CD8-positive, alpha-beta memory T cell (primary cell): ENCODE measurements around the gene DGAT2. TPM values are rescaled to one million over a fixed set of nuclear protein-coding genes. Genes with fewer than 3 reads are reported as not detected.

ENCODE experiments used
- CTCF ChIA-PET: fragments of 350-600 bp; sonication (Branson Sonifier 250); formaldehyde crosslinking; loops from one replicate; lab custom pipeline; 2021; ENCODE audit warnings: antibody characterized with exemption; lab: Charles Lee
- POLR2A ChIA-PET: fragments of 350-600 bp; sonication (Branson Sonifier 250); formaldehyde crosslinking; loops from one replicate; lab custom pipeline; 2021; ENCODE audit warnings: antibody characterized with exemption; lab: Charles Lee
- DNase-seq, 5 donors: peaks; one replicate each; pipeline versions ENCODE4 v3.0.0 to v3.0.0-alpha.2; 2020 to 2022; ENCODE audit warnings: mixed read lengths in 1 of 5
- H3K27ac ChIP-seq: one replicate; pipeline ENCODE4 v1.7.0; 2013; ENCODE audit warnings: low read depth, mild to moderate bottlenecking, low read length, moderate library complexity
- H3K27me3 ChIP-seq: 2 replicates; pipeline ENCODE4 v1.7.0; 2013; ENCODE audit warnings: low read length, mild to moderate bottlenecking; ENCODE audit not compliant: insufficient read depth, poor library complexity, severe bottlenecking
- H3K36me3 ChIP-seq: 2 replicates; pipeline ENCODE4 v1.7.0; 2013; ENCODE audit warnings: mild to moderate bottlenecking, low read length, moderate library complexity; ENCODE audit not compliant: insufficient read depth
- H3K4me1 ChIP-seq: 2 replicates; pipeline ENCODE4 v1.7.0; 2013; ENCODE audit warnings: mild to moderate bottlenecking, low read length, moderate library complexity; ENCODE audit not compliant: insufficient read depth
- H3K4me3 ChIP-seq: 2 replicates; pipeline ENCODE4 v1.7.0; 2013; ENCODE audit warnings: mild to moderate bottlenecking, low read length
- H3K9me3 ChIP-seq: 2 replicates; pipeline ENCODE4 v1.7.0; 2013; ENCODE audit warnings: mild to moderate bottlenecking, low read length
- H3K27ac Mint-ChIP-seq, 8 donors: one replicate each; pipeline ENCODE4 v1.8.0; 2020 to 2021; ENCODE audit warnings: mixed read lengths in 8 of 8, mild to moderate bottlenecking in 6 of 8, inconsistent platforms in 3 of 8, moderate library complexity in 3 of 8
- H3K27me3 Mint-ChIP-seq, 2 donors: one replicate each; pipeline ENCODE4 v1.8.0; 2020 to 2021; ENCODE audit warnings: mixed read lengths in 2 of 2, mild to moderate bottlenecking in 1 of 2, moderate library complexity in 1 of 2
- H3K36me3 Mint-ChIP-seq, 3 donors: one replicate each; pipeline ENCODE4 v1.8.0; 2020 to 2021; ENCODE audit warnings: mixed read lengths in 3 of 3, inconsistent platforms in 1 of 3, mild to moderate bottlenecking in 1 of 3
- H3K4me1 Mint-ChIP-seq, 3 donors: one replicate each; pipeline ENCODE4 v1.8.0; 2020 to 2021; ENCODE audit warnings: mixed read lengths in 3 of 3, inconsistent platforms in 1 of 3, mild to moderate bottlenecking in 1 of 3
- H3K4me3 Mint-ChIP-seq, 7 donors: one replicate each; pipeline ENCODE4 v1.8.0; 2020 to 2021; ENCODE audit warnings: mixed read lengths in 7 of 7, mild to moderate bottlenecking in 6 of 7, moderate library complexity in 4 of 7, inconsistent platforms in 2 of 7
- H3K9me3 Mint-ChIP-seq, 5 donors: one replicate each; pipeline ENCODE4 v1.8.0; 2020 to 2022; ENCODE audit warnings: mixed read lengths in 5 of 5, mild to moderate bottlenecking in 3 of 5, moderate library complexity in 2 of 5, inconsistent platforms in 1 of 5
- polyA plus RNA-seq: library from polyadenylated mRNA; unstranded; fragments of 300-500 nt; fragmentation: Illumina TruSeq; gene quantifications from one replicate; pipeline ENCODE4 v1.2.3, GENCODE V29; 2021
- total RNA-seq, 2 experiments: library from RNA; stranded (reverse); gene quantifications; one replicate each; pipeline ENCODE4 v1.2.3, GENCODE V29; 2021

DGAT2 gene
- total and polyA plus RNA-seq, 3 experiments from 2014 or later = 5.5 to 5.6 TPM; not detected in 1

GRCh38 chr11:75770102-75770501 lies 1.5 kb downstream of the DGAT2 start:
- Histone ChIP-seq H3K4me1 (peaks cover 19% of the 10 kb centered on the region), H3K9me3 (no peaks in the 10 kb centered on the region), H3K4me3 (no peak overlapping the region), H3K27ac (no peak overlapping the region), H3K27me3 (no peaks in the 10 kb centered on the region), H3K36me3 (no peaks in the 10 kb centered on the region)
- DNase-seq = no peak
- ChIA-PET CTCF (no interaction called here), POLR2A (interaction anchor here (0.6 kb wide), 1 partner anchor 12 kb away, joined by 4 read pairs; no protein-coding TSS in a partner anchor)
- Mint-ChIP-seq H3K4me3 (peak overlapping the region in 4 of 7 donors; percentile 36 to 59 (median 49)), H3K27ac (no peak overlapping the region), H3K9me3 (no peaks in the 10 kb centered on the region), H3K36me3 (no peaks in the 10 kb centered on the region), H3K27me3 (peaks cover 20 to 21% of the 10 kb centered on the region in 2 donors), H3K4me1 (peaks cover 5 to 15% (median 11%) of the 10 kb centered on the region in 3 donors)

DNA sequence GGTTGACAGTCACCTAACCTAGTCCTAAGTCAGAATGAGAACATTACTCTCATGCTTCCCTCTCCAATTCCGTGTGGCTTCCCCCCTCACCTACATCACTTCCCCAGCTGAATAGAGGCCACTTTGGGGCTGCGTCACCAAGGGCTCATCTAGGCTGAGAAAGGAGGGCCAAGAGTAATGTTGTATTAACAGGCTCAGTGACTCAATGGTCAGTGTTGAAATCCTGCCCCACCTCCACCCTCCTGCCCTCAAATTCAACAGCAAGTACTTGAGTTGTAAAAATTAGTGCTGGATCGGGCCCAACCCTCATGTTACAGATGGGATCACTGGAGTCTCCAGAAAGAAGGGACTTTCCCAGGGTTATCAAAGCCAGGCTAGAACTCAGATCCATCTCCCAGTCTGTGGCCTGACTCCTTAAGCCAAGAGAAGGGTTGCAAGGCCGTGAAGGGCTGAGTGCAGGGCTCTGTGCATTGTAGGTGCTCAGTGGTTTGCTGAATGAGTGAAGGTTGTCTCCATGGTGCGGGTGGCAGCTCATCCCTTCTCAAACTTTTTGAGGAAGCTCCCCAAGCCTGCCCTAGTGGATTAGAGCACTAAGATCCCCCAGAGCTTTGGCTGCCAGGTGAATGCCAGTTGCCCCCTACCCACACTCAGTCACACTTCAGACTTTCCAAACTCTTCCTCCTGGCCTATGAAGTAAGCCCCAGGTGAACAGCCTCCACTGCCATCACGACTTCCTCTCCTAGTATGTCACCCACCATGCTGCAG lies 3.2 kb downstream of the DGAT2 start:
- ChIA-PET POLR2A (no interaction called here), CTCF (interaction anchor here (0.5 kb wide), 1 partner anchor 35 kb away, joined by 4 read pairs; no protein-coding TSS in a partner anchor)
- no peaks in the 10 kb centered on the region for H3K36me3 Mint-ChIP-seq
- H3K36me3 ChIP-seq = no peaks in the 10 kb centered on the region
- peaks cover 19% of the 10 kb centered on the region for H3K4me1 ChIP-seq
- H3K27ac Mint-ChIP-seq = peak overlapping the region in 2 of 8 donors; percentile 44 to 56
- no peaks in the 10 kb centered on the region for H3K27me3 ChIP-seq
- no peaks in the 10 kb centered on the region for H3K9me3 Mint-ChIP-seq
- peaks cover 5 to 15% (median 11%) of the 10 kb centered on the region in 3 donors for H3K4me1 Mint-ChIP-seq
- no peak overlapping the region for H3K4me3 Mint-ChIP-seq
- H3K4me3 ChIP-seq = no peak overlapping the region
- peaks cover 17 to 20% of the 10 kb centered on the region in 2 donors for H3K27me3 Mint-ChIP-seq
- H3K27ac ChIP-seq = no peak overlapping the region
- no peak for DNase-seq
- H3K9me3 ChIP-seq = no peaks in the 10 kb centered on the region

DNA sequence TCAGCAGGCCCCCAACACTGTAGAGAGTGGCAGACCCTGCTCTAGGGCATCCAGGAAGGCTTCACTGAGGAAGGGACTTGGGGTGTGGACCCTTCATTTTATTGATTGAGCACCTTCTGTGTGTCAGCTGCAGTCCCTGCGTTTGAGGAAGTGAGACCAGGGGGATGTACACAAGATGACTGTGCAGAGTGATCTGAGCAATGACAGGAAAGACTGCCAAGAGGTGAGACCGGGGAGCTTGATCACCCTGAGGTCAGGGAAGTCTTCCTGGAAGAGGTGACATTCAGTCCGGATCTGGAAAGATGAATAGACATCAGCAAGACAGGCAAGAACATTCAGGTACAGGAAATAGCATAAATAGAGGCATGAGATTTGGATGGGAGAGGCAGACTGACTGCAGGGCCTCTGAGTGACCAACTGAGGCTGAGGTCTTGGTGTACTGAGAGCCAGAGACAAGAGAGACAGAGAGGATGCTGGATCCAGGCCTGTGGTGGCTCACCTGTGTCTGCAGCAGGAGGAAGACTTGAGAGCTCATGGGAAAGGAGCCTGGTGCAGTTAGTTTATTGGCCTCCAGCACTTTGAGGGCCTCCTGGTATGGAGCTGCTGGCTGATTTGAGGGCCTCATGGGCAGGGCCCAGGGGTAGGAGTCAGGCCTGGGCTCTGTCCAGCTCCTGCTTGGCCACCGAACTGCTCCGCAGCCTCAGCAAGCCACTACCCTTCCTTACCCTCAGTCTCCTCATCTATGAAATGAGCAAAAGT lies 5.2 kb downstream of the DGAT2 start:
- peaks cover 14 to 20% (median 19%) of the 10 kb centered on the region in 3 donors for H3K4me1 Mint-ChIP-seq
- ChIA-PET POLR2A (no interaction called here), CTCF (no interaction called here)
- H3K27me3 Mint-ChIP-seq = peaks cover 12 to 13% of the 10 kb centered on the region in 2 donors
- Histone ChIP-seq H3K27ac (no peak overlapping the region), H3K9me3 (no peaks in the 10 kb centered on the region), H3K36me3 (no peaks in the 10 kb centered on the region), H3K4me1 (peaks cover 6% of the 10 kb centered on the region), H3K4me3 (no peak overlapping the region), H3K27me3 (no peaks in the 10 kb centered on the region)
- no peak for DNase-seq
- no peaks in the 10 kb centered on the region for H3K36me3 Mint-ChIP-seq
- H3K27ac Mint-ChIP-seq = peak overlapping the region in 4 of 8 donors; percentile 1 to 53 (median 14)
- H3K9me3 Mint-ChIP-seq = no peaks in the 10 kb centered on the region
- H3K4me3 Mint-ChIP-seq = no peak overlapping the region

GRCh38 chr11:75775056-75775455 lies 6.5 kb downstream of the DGAT2 start:
- Histone ChIP-seq H3K36me3 (no peaks in the 10 kb centered on the region), H3K9me3 (no peaks in the 10 kb centered on the region), H3K27me3 (no peaks in the 10 kb centered on the region), H3K4me3 (no peak overlapping the region), H3K27ac (no peak overlapping the region), H3K4me1 (no peaks in the 10 kb centered on the region)
- Mint-ChIP-seq H3K4me3 (no peak overlapping the region), H3K4me1 (peaks cover 10 to 15% (median 12%) of the 10 kb centered on the region in 3 donors), H3K36me3 (no peaks in the 10 kb centered on the region), H3K9me3 (no peaks in the 10 kb centered on the region), H3K27me3 (peaks cover 2 to 4% of the 10 kb centered on the region in 2 donors), H3K27ac (no peak overlapping the region)
- no peak for DNase-seq
- POLR2A ChIA-PET = no interaction called here
- CTCF ChIA-PET = no interaction called here

GRCh38 chr11:75776546-75776945 lies 8.0 kb downstream of the DGAT2 start:
- Histone ChIP-seq H3K9me3 (no peaks in the 10 kb centered on the region), H3K27ac (no peak overlapping the region), H3K36me3 (no peaks in the 10 kb centered on the region), H3K27me3 (no peaks in the 10 kb centered on the region), H3K4me3 (no peak overlapping the region), H3K4me1 (no peaks in the 10 kb centered on the region)
- Mint-ChIP-seq H3K27ac (peak overlapping the region in 1 of 8 donors; percentile 43), H3K4me1 (peaks cover 10 to 13% (median 12%) of the 10 kb centered on the region in 3 donors), H3K9me3 (no peaks in the 10 kb centered on the region), H3K27me3 (peaks cover 0 to 3% of the 10 kb centered on the region in 2 donors), H3K36me3 (no peaks in the 10 kb centered on the region), H3K4me3 (no peak overlapping the region)
- ChIA-PET POLR2A (no interaction called here), CTCF (no interaction called here)
- no peak for DNase-seq

GRCh38 chr11:75777461-75778110 lies 9.0 kb downstream of the DGAT2 start:
- no peak overlapping the region for H3K27ac ChIP-seq
- H3K27me3 ChIP-seq = no peaks in the 10 kb centered on the region
- H3K4me3 Mint-ChIP-seq = no peak overlapping the region
- no peaks in the 10 kb centered on the region for H3K9me3 Mint-ChIP-seq
- ChIA-PET CTCF (no interaction called here), POLR2A (no interaction called here)
- peaks cover 10 to 13% (median 12%) of the 10 kb centered on the region in 3 donors for H3K4me1 Mint-ChIP-seq
- H3K27ac Mint-ChIP-seq = peak overlapping the region in 1 of 8 donors; percentile 22
- no peaks in the 10 kb centered on the region for H3K36me3 Mint-ChIP-seq
- no peak for DNase-seq
- no peaks in the 10 kb centered on the region for H3K9me3 ChIP-seq
- H3K4me1 ChIP-seq = no peaks in the 10 kb centered on the region
- H3K27me3 Mint-ChIP-seq = peaks cover 0 to 3% of the 10 kb centered on the region in 2 donors
- H3K36me3 ChIP-seq = no peaks in the 10 kb centered on the region
- H3K4me3 ChIP-seq = no peak overlapping the region

GRCh38 chr11:75778962-75779361 lies 10.4 kb downstream of the DGAT2 start:
- ChIA-PET CTCF (interaction anchor here (0.7 kb wide), 1 partner anchor 25 kb away, joined by 3 read pairs; no protein-coding TSS in a partner anchor), POLR2A (no interaction called here)
- peaks cover 10 to 13% (median 12%) of the 10 kb centered on the region in 3 donors for H3K4me1 Mint-ChIP-seq
- Histone ChIP-seq H3K4me3 (no peak overlapping the region), H3K4me1 (no peaks in the 10 kb centered on the region), H3K36me3 (no peaks in the 10 kb centered on the region), H3K27ac (no peak overlapping the region), H3K9me3 (no peaks in the 10 kb centered on the region), H3K27me3 (no peaks in the 10 kb centered on the region)
- H3K27me3 Mint-ChIP-seq = peaks cover 0 to 3% of the 10 kb centered on the region in 2 donors
- H3K27ac Mint-ChIP-seq = no peak overlapping the region
- H3K9me3 Mint-ChIP-seq = no peaks in the 10 kb centered on the region
- no peak overlapping the region for H3K4me3 Mint-ChIP-seq
- DNase-seq = no peak
- H3K36me3 Mint-ChIP-seq = no peaks in the 10 kb centered on the region
